K562 treated with DMSO at 1 percent for 48 hours (cell line): ENCODE results near the gene OVOL2. TPM values are rescaled to one million over a fixed set of nuclear protein-coding genes. Genes with fewer than 3 reads are reported as not detected.

Experiments
- total RNA-seq: library from RNA; unstranded; fragments of 300-600 nt; gene quantifications from 2 replicates; pipeline ENCODE4 v1.2.3, GENCODE V29; 2022; ENCODE audit warnings: low replicate concordance; ENCODE audit errors: extremely low read depth

OVOL2 gene
- total RNA-seq: not detected in 2 replicates

DNA sequence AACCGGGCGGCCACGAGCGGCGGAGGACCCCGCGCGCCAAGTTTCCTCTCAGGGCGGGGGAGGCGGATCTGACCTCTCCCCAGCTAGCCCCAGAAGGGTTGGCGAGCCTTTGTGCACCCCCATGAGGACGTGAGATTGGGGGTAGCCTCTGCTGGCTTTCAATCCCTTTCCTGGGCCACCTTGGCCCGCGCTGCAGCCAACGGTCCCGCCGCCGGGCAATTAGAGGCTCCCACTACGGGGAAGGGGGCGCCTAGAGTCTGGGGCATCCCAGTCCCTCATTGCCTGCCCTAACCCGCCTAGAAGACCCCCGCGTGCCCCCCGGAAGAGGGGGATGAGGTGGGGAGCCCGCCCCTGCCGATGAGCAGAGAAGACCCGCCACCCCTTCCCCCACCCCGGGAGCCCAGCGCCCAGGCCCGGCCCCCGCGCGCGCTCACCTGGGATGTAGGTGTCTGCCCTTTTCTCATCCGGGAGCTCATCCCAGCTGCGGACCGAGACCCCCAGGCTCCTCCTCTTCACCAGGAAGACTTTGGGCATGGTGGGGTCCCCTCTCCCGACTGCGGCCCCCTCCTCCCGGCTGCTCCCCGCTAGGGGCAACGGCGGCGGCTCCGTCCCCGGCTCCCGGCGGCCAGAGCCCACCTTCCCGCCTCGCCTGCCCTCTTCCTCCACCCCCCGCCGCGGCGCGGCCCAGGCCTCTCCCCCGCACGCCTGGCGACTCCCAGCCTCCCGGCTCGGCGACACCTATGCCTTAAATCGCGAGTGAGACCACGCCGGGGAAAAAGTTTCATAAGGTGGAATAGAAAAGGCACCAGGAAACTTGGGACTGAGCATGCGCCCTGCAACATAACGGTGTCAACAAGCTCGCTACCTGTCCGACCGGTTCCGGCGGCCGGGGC, at the start of gene OVOL2:
Gene OVOL2 (minus strand): TSS at position 816 of the 893 bp plus-strand sequence. CDS start 282 bp downstream, at position 534.

Other genes with a start within 250 kb of the OVOL2 start
- gene SNX5, start 89.1 kb downstream of the OVOL2 start, total RNA-seq: not detected in 2 replicates
- gene MGME1, start 88.9 kb downstream of the OVOL2 start, total RNA-seq: not detected in 2 replicates
- not detected in 2 replicates for gene KAT14, start 79.9 kb upstream of the OVOL2 start, total RNA-seq
- not detected in 2 replicates for gene PET117, start 79.9 kb upstream of the OVOL2 start, total RNA-seq
- not detected in 2 replicates for gene ZNF133, start 230.6 kb upstream of the OVOL2 start, total RNA-seq